H1 (cell line): ENCODE results near the gene SLC26A1. TPM values are rescaled to one million over a fixed set of nuclear protein-coding genes. Genes with fewer than 3 reads are reported as not detected.

Experiments used
- CTCF ChIA-PET: fragments of 300-600 bp; sonication (Branson Sonifier 250); formaldehyde crosslinking; loops from one replicate; lab custom pipeline; 2021; ENCODE audit not compliant: partially characterized antibody; lab: Charles Lee
- POLR2A ChIA-PET: fragments of 300-600 bp; sonication (Branson Sonifier 250); formaldehyde crosslinking; loops from one replicate; lab custom pipeline; 2021; ENCODE audit warnings: inconsistent platforms; ENCODE audit not compliant: partially characterized antibody; lab: Charles Lee
- DNase-seq, 2 experiments: peaks; one replicate each; pipeline versions ENCODE4 v3.0.0 to v3.0.0-alpha.2; 2010 to 2022; ENCODE audit warnings: low spot score in 2 of 2, low read depth in 1 of 2, mixed read lengths in 1 of 2
- FAIRE-seq: peaks from 2 replicates; lab custom pipeline; 2011; peaks lifted over from hg19 to GRCh38; lab: Jason Lieb, UNC
- H2AFZ ChIP-seq: 2 replicates; pipeline ENCODE4 v1.8.1; 2012; ENCODE audit warnings: low read length, inconsistent platforms
- H2AK5ac ChIP-seq: 2 replicates; pipeline ENCODE4 v1.6.1; 2013; ENCODE audit warnings: low read depth, low read length
- H2BK120ac ChIP-seq: replicated peaks from 2 replicates; pipeline ENCODE3; 2013; ENCODE audit warnings: low read depth, low read length, inconsistent platforms
- H2BK12ac ChIP-seq: 2 replicates; pipeline ENCODE4 v1.6.1; 2013; ENCODE audit warnings: low read depth, low read length
- H2BK15ac ChIP-seq: 2 replicates; pipeline ENCODE4 v1.6.1; 2013; ENCODE audit warnings: low read length
- H2BK20ac ChIP-seq: 2 replicates; pipeline ENCODE4 v1.6.1; 2013; ENCODE audit warnings: low read length
- H2BK5ac ChIP-seq: 2 replicates; pipeline ENCODE4 v1.6.1; 2013; ENCODE audit warnings: low read depth, low read length
- H3K14ac ChIP-seq: 2 replicates; pipeline ENCODE4 v1.6.1; 2013; ENCODE audit warnings: inconsistent platforms; ENCODE audit not compliant: insufficient read length
- H3K18ac ChIP-seq: 2 replicates; pipeline ENCODE4 v1.6.1; 2013; ENCODE audit warnings: low read length; ENCODE audit errors: extremely low read depth
- H3K23ac ChIP-seq: 2 replicates; pipeline ENCODE4 v1.6.1; 2013; ENCODE audit warnings: inconsistent platforms; ENCODE audit not compliant: insufficient read length
- H3K23me2 ChIP-seq: 2 replicates; pipeline ENCODE4 v1.6.1; 2013; ENCODE audit warnings: low read depth, low read length
- H3K27ac ChIP-seq: 2 replicates; pipeline ENCODE4 v1.6.1; 2011; ENCODE audit warnings: low read depth, low read length, inconsistent platforms
- H3K27me3 ChIP-seq, 4 experiments: replicated peaks in 1 of 4; 1 replicate in 1 of 4; 2 replicates in 3 of 4; pipeline versions ENCODE4 v1.6.1 to v1.8.1; 2011 to 2013; ENCODE audit warnings: low read length in 3 of 4, mild to moderate bottlenecking in 3 of 4, inconsistent platforms in 2 of 4, mixed read lengths in 2 of 4, moderate library complexity in 1 of 4; ENCODE audit not compliant: control insufficient read depth in 3 of 4, insufficient read depth in 3 of 4; ENCODE audit errors: extremely low read depth in 1 of 4
- H3K36me3 ChIP-seq, 4 experiments: 2 replicates each; pipeline versions ENCODE4 v1.6.1 to v1.8.1; 2011 to 2013; ENCODE audit warnings: mild to moderate bottlenecking in 4 of 4, low read length in 3 of 4, moderate library complexity in 2 of 4, control low read depth in 1 of 4, inconsistent platforms in 1 of 4; ENCODE audit not compliant: insufficient read depth in 4 of 4, control insufficient read depth in 2 of 4
- H3K4ac ChIP-seq: replicated peaks from 2 replicates; pipeline ENCODE3; 2013; ENCODE audit warnings: low read length, low read depth, mixed read lengths, inconsistent platforms; ENCODE audit not compliant: insufficient read length
- H3K4me1 ChIP-seq, 4 experiments: replicated peaks in 1 of 4; 1 replicate in 1 of 4; 2 replicates in 3 of 4; pipeline versions ENCODE4 v1.6.1 to v1.8.1; 2011 to 2013; ENCODE audit warnings: low read length in 3 of 4, inconsistent platforms in 2 of 4, mixed read lengths in 1 of 4; ENCODE audit not compliant: insufficient read depth in 4 of 4, control insufficient read depth in 3 of 4
- H3K4me2 ChIP-seq, 2 experiments: 2 replicates each; pipeline versions ENCODE4 v1.6.1 to v1.8.1; 2011 to 2013; ENCODE audit warnings: low read depth in 2 of 2, low read length in 2 of 2, control low read depth in 1 of 2, inconsistent platforms in 1 of 2, mild to moderate bottlenecking in 1 of 2; ENCODE audit not compliant: insufficient read depth in 1 of 2
- H3K4me3 ChIP-seq, 4 experiments: fragments of 200-600, 300-600 bp in 1 of 4; sonication (generic), shearing (Covaris generic), sonication (Bioruptor Twin) in 1 of 4; 2 replicates each; pipeline versions ENCODE4 v1.5.1 to v1.8.1; 2011 to 2016; ENCODE audit warnings: low read length in 4 of 4, low read depth in 3 of 4, control low read depth in 2 of 4, inconsistent platforms in 2 of 4, mild to moderate bottlenecking in 2 of 4, mixed read lengths in 1 of 4, moderate library complexity in 1 of 4; ENCODE audit not compliant: insufficient read depth in 2 of 4; ENCODE audit errors: extremely low read depth in 1 of 4
- H3K56ac ChIP-seq: replicated peaks from 2 replicates; pipeline ENCODE3; 2013; ENCODE audit warnings: low read depth, mild to moderate bottlenecking, mixed read lengths, low read length, inconsistent platforms; ENCODE audit not compliant: insufficient read length
- H3K79me1 ChIP-seq: 2 replicates; pipeline ENCODE4 v1.6.1; 2013; ENCODE audit warnings: low read depth, low read length, control low read depth
- H3K79me2 ChIP-seq, 2 experiments: 2 replicates each; pipeline versions ENCODE4 v1.6.1 to v1.8.1; 2012 to 2013; ENCODE audit warnings: low read length in 2 of 2, mild to moderate bottlenecking in 2 of 2, inconsistent platforms in 1 of 2; ENCODE audit not compliant: insufficient read depth in 2 of 2, control insufficient read depth in 1 of 2
- H3K9ac ChIP-seq, 4 experiments: replicated peaks in 1 of 4; 1 replicate in 1 of 4; 2 replicates in 3 of 4; pipeline versions ENCODE4 v1.6.1 to v1.8.1; 2011 to 2013; ENCODE audit warnings: low read depth in 3 of 4, low read length in 3 of 4, control low read depth in 2 of 4, mild to moderate bottlenecking in 2 of 4, moderate library complexity in 2 of 4, inconsistent platforms in 1 of 4; ENCODE audit errors: extremely low read depth in 1 of 4
- H3K9me3 ChIP-seq, 2 experiments: 2 replicates each; pipeline versions ENCODE4 v1.6.1 to v1.8.1; 2012 to 2013; ENCODE audit warnings: mild to moderate bottlenecking in 2 of 2, moderate library complexity in 2 of 2, control low read depth in 1 of 2, inconsistent platforms in 1 of 2, low read depth in 1 of 2, low read length in 1 of 2, mixed read lengths in 1 of 2; ENCODE audit not compliant: insufficient read depth in 2 of 2
- H4K20me1 ChIP-seq, 2 experiments: replicated peaks in 1 of 2; 2 replicates each; pipeline versions ENCODE3 to v1.8.1; 2011 to 2013; ENCODE audit warnings: inconsistent platforms in 2 of 2, low read length in 2 of 2, mild to moderate bottlenecking in 1 of 2; ENCODE audit not compliant: insufficient read depth in 2 of 2, control insufficient read depth in 1 of 2
- H4K5ac ChIP-seq: 2 replicates; pipeline ENCODE4 v1.6.1; 2013; ENCODE audit warnings: low read length, low read depth, mixed read lengths, inconsistent platforms; ENCODE audit not compliant: insufficient read length
- H4K8ac ChIP-seq: 2 replicates; pipeline ENCODE4 v1.8.0; 2013; ENCODE audit warnings: mild to moderate bottlenecking, moderate library complexity, low read length, inconsistent platforms; ENCODE audit not compliant: insufficient read depth; ENCODE audit errors: extremely low read depth
- H4K91ac ChIP-seq: replicated peaks from 2 replicates; pipeline ENCODE3; 2013; ENCODE audit warnings: low read length, mixed read lengths, inconsistent platforms; ENCODE audit not compliant: insufficient read length
- KDM4A ChIP-seq: IDR thresholded peaks from one replicate; pipeline ENCODE4 v1.7.1; 2012; ENCODE audit warnings: low read depth, mild to moderate bottlenecking, moderate library complexity, low read length, inconsistent platforms; ENCODE audit not compliant: severe bottlenecking
- WGBS, 2 experiments: shearing (Covaris generic) in 1 of 2; methylation state at CpG; one replicate each; pipeline versions ENCODE4 v1.1.6 to v1.1.7; 2013 to 2015; ENCODE audit warnings: low lambda C conversion rate in 2 of 2, mixed read lengths in 2 of 2, inconsistent platforms in 1 of 2, low coverage in 1 of 2, missing lambda C conversion rate in 1 of 2; ENCODE audit not compliant: insufficient replicate concordance in 2 of 2, insufficient coverage in 1 of 2, insufficient read length in 1 of 2; ENCODE audit errors: extremely low coverage in 1 of 2, missing lambda C conversion rate in 1 of 2; 5-methylcytosine and 5-hydroxymethylcytosine counted together
- polyA plus RNA-seq, 7 experiments: library from polyadenylated mRNA; depleted of rRNA in 3 of 7; stranded (reverse) in 5 of 7; unstranded in 2 of 7; fragments of >200 nt in 5 of 7; fragments of 200-250 nt in 2 of 7; gene quantifications; 1 replicate in 5 of 7; 2 replicates in 1 of 7; 4 replicates in 1 of 7; pipeline versions ENCODE4 v1.2.1 to v1.2.3, GENCODE V29; 2011 to 2013; ENCODE audit warnings: missing spikeins in 2 of 7, mixed read lengths in 2 of 7
- total RNA-seq: library from RNA; stranded (reverse); fragmentation: NEBNext Ultra II Directional; extraction: Animal tissue kit (Norgen Biotek cat#: 25700); gene quantifications from 2 replicates; pipeline ENCODE4 v1.2.1, GENCODE V29; 2021

The SLC26A1 gene
- total and polyA plus RNA-seq, 2 of the 8 experiments (the other 6 are each of a cell fraction or from before 2014, with no cell fraction given) = 0.11 TPM; not detected in 1

- Histone ChIP-seq H4K20me1 (peaks cover 3 to 17% of the 10 kb centered on the region in 2 experiments), H3K27me3 (peaks cover 27 to 68% (median 61%) of the 10 kb centered on the region in 4 experiments), H2AK5ac (no peak overlapping the region), H2AFZ (peak overlapping the region; percentile 63; the same call in 1 of the 2 replicates), H4K91ac (no peak overlapping the region), H3K14ac (no peak overlapping the region), H4K8ac (no peak overlapping the region), H3K4me3 (peak overlapping the region; percentile 38 to 68 (median 44)), H3K18ac (no peak overlapping the region; the same call in 1 of the 2 replicates), H4K5ac (no peak overlapping the region), H2BK120ac (no peak overlapping the region), H3K9ac (no peak overlapping the region), H3K4me2 (peak overlapping the region; percentile 94 to 99), H3K36me3 (no peaks in the 10 kb centered on the region), H3K79me2 (no peaks in the 10 kb centered on the region), H2BK20ac (no peak overlapping the region), H3K79me1 (no peaks in the 10 kb centered on the region), H3K23me2 (peaks cover 18% of the 10 kb centered on the region; the same call in 1 of the 2 replicates), H3K4me1 (peaks cover 0 to 14% (median 10%) of the 10 kb centered on the region in 4 experiments; a peak in 6 of 7 replicates), H2BK15ac (no peak overlapping the region), H3K56ac (no peak overlapping the region), H2BK12ac (no peak overlapping the region), H2BK5ac (no peak overlapping the region), H3K9me3 (no peaks in the 10 kb centered on the region), H3K27ac (no peak overlapping the region), H3K23ac (no peak overlapping the region), H3K4ac (no peak overlapping the region)
- ChIA-PET CTCF (interaction anchor here (1.0 kb wide), 1 partner anchor 47 kb away, joined by 3 read pairs; no protein-coding TSS in a partner anchor), POLR2A (no interaction called here)
- FAIRE-seq = no peak
- no peak for DNase-seq
- 11% methylated on average over 32 of the region's 36 CpGs; no CpG with 5 or more reads in 1 of the 2 experiments for WGBS, 2 experiments
- TF ChIP-seq KDM4A = peak; percentile 62
Measured at GRCh38 chr4:1008840-1009541, 15.8 kb upstream of the SLC26A1 start.
